SJCRH30 (cell line): Measurements from ENCODE around the gene KRTAP12-4. TPM values are rescaled to one million over a fixed set of nuclear protein-coding genes. Genes with fewer than 3 reads are reported as not detected.
A peak's percentile ranks its signal among the peaks of the same experiment; 100 is the strongest.
"Not testable (repeated sequence)": the region's sequence is repeated elsewhere in the genome, so short reads cannot be mapped to it uniquely, and the experiment has no call there.

Experiments
- DNase-seq, 2 experiments: peaks; one replicate each; pipeline ENCODE4 v3.0.0-alpha.2; 2015 to 2020
- H3K27ac ChIP-seq: fragments of 250-450 bp; sonication (Bioruptor Pico); 2 replicates; pipeline ENCODE4 v1.5.1; 2020; ENCODE audit warnings: mild to moderate bottlenecking, moderate library complexity
- H3K27me3 ChIP-seq: fragments of 250-450 bp; sonication (Bioruptor Pico); 2 replicates; pipeline ENCODE4 v1.5.1; 2020; ENCODE audit warnings: mild to moderate bottlenecking, moderate library complexity
- H3K36me3 ChIP-seq: fragments of 250-450 bp; sonication (Bioruptor Pico); 2 replicates; pipeline ENCODE4 v1.5.1; 2020; ENCODE audit warnings: mild to moderate bottlenecking, moderate library complexity
- H3K4me1 ChIP-seq: fragments of 250-450 bp; sonication (Bioruptor Pico); 2 replicates; pipeline ENCODE4 v1.5.1; 2020; ENCODE audit warnings: mild to moderate bottlenecking, moderate library complexity
- H3K4me3 ChIP-seq: fragments of 250-450 bp; sonication (Bioruptor Pico); 2 replicates; pipeline ENCODE4 v1.5.1; 2020; ENCODE audit warnings: mild to moderate bottlenecking, moderate library complexity
- H3K9me3 ChIP-seq: fragments of 250-450 bp; sonication (Bioruptor Pico); replicated peaks from 2 replicates; pipeline ENCODE4 v1.5.1; 2020; ENCODE audit warnings: mild to moderate bottlenecking, moderate library complexity
- total RNA-seq: library from RNA; depleted of rRNA; stranded (reverse); fragments of >200 nt; shearing (Covaris generic); gene quantifications from 2 replicates; pipeline ENCODE4 v1.2.3, GENCODE V29; 2014

KRTAP12-4 gene
- total RNA-seq, 1 experiment from 2014 or later = not detected

GRCh38 chr21:44653656-44654575, 543 bp downstream of the KRTAP12-4 start:
- no peak overlapping the region for H3K27ac ChIP-seq
- H3K9me3 ChIP-seq = peaks cover 6% of the 10 kb centered on the region; the same call in 1 of the 2 replicates
- H3K4me1 ChIP-seq = peaks cover 1% of the 10 kb centered on the region; the same call in 1 of the 2 replicates
- no peaks in the 10 kb centered on the region for H3K27me3 ChIP-seq
- no peak overlapping the region for H3K4me3 ChIP-seq
- no peak for DNase-seq
- no peaks in the 10 kb centered on the region for H3K36me3 ChIP-seq

GRCh38 chr21:44653123-44653522, 1.3 kb downstream of the KRTAP12-4 start:
- DNase-seq = no peak

GRCh38 chr21:44650973-44651675, 3.3 kb downstream of the KRTAP12-4 start:
- no peak for DNase-seq
- Histone ChIP-seq H3K9me3 (peaks cover 1% of the 10 kb centered on the region; the same call in 1 of the 2 replicates), H3K36me3 (no peaks in the 10 kb centered on the region), H3K27ac (no peak overlapping the region), H3K27me3 (no peaks in the 10 kb centered on the region), H3K4me3 (no peak overlapping the region), H3K4me1 (peaks cover 19% of the 10 kb centered on the region)

More at GRCh38 chr21:44653123-44653522, 1.3 kb downstream of the KRTAP12-4 start:
- Histone ChIP-seq H3K9me3 (peaks cover 6% of the 10 kb centered on the region; the same call in 1 of the 2 replicates), H3K36me3 (no peaks in the 10 kb centered on the region), H3K27ac (no peak overlapping the region), H3K27me3 (no peaks in the 10 kb centered on the region), H3K4me1 (peaks cover 9% of the 10 kb centered on the region; the same call in 1 of the 2 replicates), H3K4me3 (no peak overlapping the region)

- H3K9me3 ChIP-seq = no peaks in the 10 kb centered on the region
- no peak for DNase-seq
- H3K36me3 ChIP-seq = no peaks in the 10 kb centered on the region
- H3K4me1 ChIP-seq = peaks cover 19% of the 10 kb centered on the region
- no peak overlapping the region for H3K4me3 ChIP-seq
- H3K27ac ChIP-seq = no peak overlapping the region
- no peaks in the 10 kb centered on the region for H3K27me3 ChIP-seq
Observed at GRCh38 chr21:44650265-44650972, 4.0 kb downstream of the KRTAP12-4 start.

GRCh38 chr21:44649521-44650100, 4.8 kb downstream of the KRTAP12-4 start:
- no peaks in the 10 kb centered on the region for H3K9me3 ChIP-seq
- H3K27ac ChIP-seq = no peak overlapping the region
- H3K36me3 ChIP-seq = no peaks in the 10 kb centered on the region
- DNase-seq = no peak
- H3K4me1 ChIP-seq = peaks cover 19% of the 10 kb centered on the region
- no peaks in the 10 kb centered on the region for H3K27me3 ChIP-seq
- H3K4me3 ChIP-seq = no peak overlapping the region

- DNase-seq = peak; percentile 41 to 42
- no peak overlapping the region for H3K27ac ChIP-seq
- H3K9me3 ChIP-seq = no peaks in the 10 kb centered on the region; the same call in 1 of the 2 replicates
- no peak overlapping the region for H3K4me3 ChIP-seq
- H3K36me3 ChIP-seq = no peaks in the 10 kb centered on the region
- peaks cover 19% of the 10 kb centered on the region for H3K4me1 ChIP-seq
- no peaks in the 10 kb centered on the region for H3K27me3 ChIP-seq
Observed at GRCh38 chr21:44648557-44649311, 5.7 kb downstream of the KRTAP12-4 start.

- no peak overlapping the region for H3K4me3 ChIP-seq
- DNase-seq = peak; percentile 45 to 64
- H3K9me3 ChIP-seq = no peaks in the 10 kb centered on the region; the same call in 1 of the 2 replicates
- no peak overlapping the region for H3K27ac ChIP-seq
- peaks cover 19% of the 10 kb centered on the region for H3K4me1 ChIP-seq
- no peaks in the 10 kb centered on the region for H3K27me3 ChIP-seq
- no peaks in the 10 kb centered on the region for H3K36me3 ChIP-seq
Observed at GRCh38 chr21:44647222-44647552, 7.3 kb downstream of the KRTAP12-4 start.

GRCh38 chr21:44646366-44647221, 7.9 kb downstream of the KRTAP12-4 start, which contains the start of gene KRTAP10-11:
Gene KRTAP10-11 (plus strand): TSS chr21:44646414. CDS start chr21:44646459, 45 bp downstream.
- H3K27ac ChIP-seq, H3K36me3 ChIP-seq, H3K4me3 ChIP-seq, H3K9me3 ChIP-seq, H3K27me3 ChIP-seq, DNase-seq: not testable (repeated sequence)
- peaks cover 19% of the 10 kb centered on the region for H3K4me1 ChIP-seq

GRCh38 chr21:44644878-44645277, 9.6 kb downstream of the KRTAP12-4 start:
- peaks cover 19% of the 10 kb centered on the region for H3K4me1 ChIP-seq
- no peak overlapping the region for H3K4me3 ChIP-seq
- no peaks in the 10 kb centered on the region for H3K36me3 ChIP-seq
- no peaks in the 10 kb centered on the region for H3K27me3 ChIP-seq
- H3K9me3 ChIP-seq = no peaks in the 10 kb centered on the region; the same call in 1 of the 2 replicates
- H3K27ac ChIP-seq = no peak overlapping the region
- no peak for DNase-seq

- Histone ChIP-seq H3K27ac (no peak overlapping the region), H3K36me3 (no peaks in the 10 kb centered on the region), H3K27me3 (no peaks in the 10 kb centered on the region), H3K9me3 (no peaks in the 10 kb centered on the region; the same call in 1 of the 2 replicates), H3K4me1 (peaks cover 17% of the 10 kb centered on the region), H3K4me3 (no peak overlapping the region)
- DNase-seq = no peak
Observed at GRCh38 chr21:44643741-44644310, 10.6 kb downstream of the KRTAP12-4 start.

GRCh38 chr21:44640761-44641160, 13.7 kb downstream of the KRTAP12-4 start:
- Histone ChIP-seq H3K4me1 (no peaks in the 10 kb centered on the region), H3K36me3 (no peaks in the 10 kb centered on the region), H3K4me3 (no peak overlapping the region), H3K27me3 (no peaks in the 10 kb centered on the region), H3K9me3 (no peaks in the 10 kb centered on the region; the same call in 1 of the 2 replicates), H3K27ac (no peak overlapping the region)
- no peak for DNase-seq

- DNase-seq = no peak
- H3K4me1 ChIP-seq = no peaks in the 10 kb centered on the region
- no peak overlapping the region for H3K27ac ChIP-seq
- no peaks in the 10 kb centered on the region for H3K27me3 ChIP-seq
- no peaks in the 10 kb centered on the region for H3K36me3 ChIP-seq
- H3K4me3 ChIP-seq = no peak overlapping the region
- no peaks in the 10 kb centered on the region; the same call in none of the 2 replicates for H3K9me3 ChIP-seq
Observed at GRCh38 chr21:44639331-44639655, 15.2 kb downstream of the KRTAP12-4 start.
